ENCODE measurements around the gene TBK1. TPM values are rescaled to one million over a fixed set of nuclear protein-coding genes. Genes with fewer than 3 reads are reported as not detected.
"Not testable (repeated sequence)": the region's sequence is repeated elsewhere in the genome, so short reads cannot be mapped to it uniquely, and the experiment has no call there.

TBK1 gene
- total and polyA plus RNA-seq, 4 donors, result 10.9 to 32.8 (median 22.5) TPM

- Histone ChIP-seq H3K27ac (ENCODE audit: low read depth in 1 of 2, low read length in 2 of 2) (no peak overlapping the region), H3K4me3 (ENCODE audit: low read length in 2 of 2) (no peak overlapping the region), H3K36me3 (ENCODE audit: control insufficient read depth in 1 of 2, insufficient read depth in 2 of 2, low read length in 1 of 2) (no peaks in the 10 kb centered on the region), H3K27me3 (ENCODE audit: control insufficient read depth in 1 of 2, insufficient read depth in 2 of 2, low read length in 1 of 2) (no peaks in the 10 kb centered on the region), H3K9me3 (ENCODE audit: control insufficient read depth, low read length) (no peaks in the 10 kb centered on the region), H3K4me1 (ENCODE audit: control insufficient read depth in 1 of 2, insufficient read depth in 2 of 2, low read length in 2 of 2) (no peaks in the 10 kb centered on the region)
- WGBS, 2 donors, result 64 to 68% methylated on average over 4 of the region's 4 CpGs
- no peak for ATAC-seq (ENCODE audit: low FRiP score)
- no peak for DNase-seq
- intact Hi-C loops (cut with DNase I), result no loop called here
Observed at GRCh38 chr12:64522807-64523206, 70.9 kb downstream of the TBK1 start.

GRCh38 chr12:64523565-64524444, 71.9 kb downstream of the TBK1 start:
- intact Hi-C loops (cut with DNase I), result not testable (repeated sequence)

GRCh38 chr12:64525461-64526160, 73.7 kb downstream of the TBK1 start:
- Histone ChIP-seq H3K4me1 (ENCODE audit: control insufficient read depth in 1 of 2, insufficient read depth in 2 of 2, low read length in 2 of 2) (no peaks in the 10 kb centered on the region), H3K4me3 (ENCODE audit: low read length in 2 of 2) (no peak overlapping the region), H3K27me3 (ENCODE audit: control insufficient read depth in 1 of 2, insufficient read depth in 2 of 2, low read length in 1 of 2) (no peaks in the 10 kb centered on the region), H3K27ac (ENCODE audit: low read depth in 1 of 2, low read length in 2 of 2) (no peak overlapping the region), H3K9me3 (ENCODE audit: control insufficient read depth, low read length) (no peaks in the 10 kb centered on the region), H3K36me3 (ENCODE audit: control insufficient read depth in 1 of 2, insufficient read depth in 2 of 2, low read length in 1 of 2) (no peaks in the 10 kb centered on the region)
- 87 to 90% methylated on average over 11 of the region's 11 CpGs for WGBS, 2 donors
- no peak for ATAC-seq (ENCODE audit: low FRiP score)
- intact Hi-C loops (cut with DNase I), result no loop called here
- no peak for DNase-seq

More at GRCh38 chr12:64523565-64524444, 71.9 kb downstream of the TBK1 start:
- H3K36me3 ChIP-seq (ENCODE audit: control insufficient read depth in 1 of 2, insufficient read depth in 2 of 2, low read length in 1 of 2); H3K4me1 ChIP-seq (ENCODE audit: control insufficient read depth in 1 of 2, insufficient read depth in 2 of 2, low read length in 2 of 2); H3K9me3 ChIP-seq (ENCODE audit: control insufficient read depth, low read length); H3K27ac ChIP-seq (ENCODE audit: low read depth in 1 of 2, low read length in 2 of 2); ATAC-seq (ENCODE audit: low FRiP score); DNase-seq; H3K4me3 ChIP-seq (ENCODE audit: low read length in 2 of 2); H3K27me3 ChIP-seq (ENCODE audit: control insufficient read depth in 1 of 2, insufficient read depth in 2 of 2, low read length in 1 of 2): not testable (repeated sequence)
- WGBS, 2 donors, result 88 to 94% methylated on average over 11 of the region's 11 CpGs

GRCh38 chr12:64526859-64527258, 74.9 kb downstream of the TBK1 start:
- Histone ChIP-seq H3K36me3 (ENCODE audit: control insufficient read depth in 1 of 2, insufficient read depth in 2 of 2, low read length in 1 of 2) (no peaks in the 10 kb centered on the region), H3K4me1 (ENCODE audit: control insufficient read depth in 1 of 2, insufficient read depth in 2 of 2, low read length in 2 of 2) (no peaks in the 10 kb centered on the region), H3K27ac (ENCODE audit: low read depth in 1 of 2, low read length in 2 of 2) (no peak overlapping the region), H3K4me3 (ENCODE audit: low read length in 2 of 2) (no peak overlapping the region), H3K27me3 (ENCODE audit: control insufficient read depth in 1 of 2, insufficient read depth in 2 of 2, low read length in 1 of 2) (no peaks in the 10 kb centered on the region), H3K9me3 (ENCODE audit: control insufficient read depth, low read length) (no peaks in the 10 kb centered on the region)
- DNase-seq (no peak), ATAC-seq (ENCODE audit: low FRiP score) (no peak)
- intact Hi-C loops (cut with DNase I), result no loop called here
- 19 to 36% methylated on average over 2 of the region's 2 CpGs for WGBS, 2 donors

- 71 to 82% methylated on average over 8 of the region's 8 CpGs for WGBS, 2 donors
- no peaks in the 10 kb centered on the region for H3K27me3 ChIP-seq (ENCODE audit: control insufficient read depth in 1 of 2, insufficient read depth in 2 of 2, low read length in 1 of 2)
- H3K9me3 ChIP-seq (ENCODE audit: control insufficient read depth, low read length), result no peaks in the 10 kb centered on the region
- H3K27ac ChIP-seq (ENCODE audit: low read depth in 1 of 2, low read length in 2 of 2), result no peak overlapping the region
- ATAC-seq (ENCODE audit: low FRiP score) (no peak), DNase-seq (no peak)
- no peaks in the 10 kb centered on the region for H3K36me3 ChIP-seq (ENCODE audit: control insufficient read depth in 1 of 2, insufficient read depth in 2 of 2, low read length in 1 of 2)
- no peaks in the 10 kb centered on the region for H3K4me1 ChIP-seq (ENCODE audit: control insufficient read depth in 1 of 2, insufficient read depth in 2 of 2, low read length in 2 of 2)
- intact Hi-C loops (cut with DNase I), result no loop called here
- H3K4me3 ChIP-seq (ENCODE audit: low read length in 2 of 2), result no peak overlapping the region
Observed at GRCh38 chr12:64528616-64529015, 76.7 kb downstream of the TBK1 start.

- intact Hi-C loops (cut with DNase I), result no loop called here
- no peak for ATAC-seq (ENCODE audit: low FRiP score)
- WGBS, 2 donors, result 76 to 82% methylated on average over 2 of the region's 2 CpGs
Observed at GRCh38 chr12:64530566-64530965, 78.6 kb downstream of the TBK1 start.

GRCh38 chr12:64531665-64532334, 79.9 kb downstream of the TBK1 start:
- H3K27ac ChIP-seq (ENCODE audit: low read depth in 1 of 2, low read length in 2 of 2), result no peak overlapping the region
- WGBS, 2 donors, result 48 to 61% methylated on average over 10 of the region's 10 CpGs
- ATAC-seq (ENCODE audit: low FRiP score) (no peak), DNase-seq (no peak)
- intact Hi-C loops (cut with DNase I), result no loop called here
- no peaks in the 10 kb centered on the region for H3K36me3 ChIP-seq (ENCODE audit: control insufficient read depth in 1 of 2, insufficient read depth in 2 of 2, low read length in 1 of 2)
- no peaks in the 10 kb centered on the region for H3K4me1 ChIP-seq (ENCODE audit: control insufficient read depth in 1 of 2, insufficient read depth in 2 of 2, low read length in 2 of 2)
- no peaks in the 10 kb centered on the region for H3K27me3 ChIP-seq (ENCODE audit: control insufficient read depth in 1 of 2, insufficient read depth in 2 of 2, low read length in 1 of 2)
- no peak overlapping the region for H3K4me3 ChIP-seq (ENCODE audit: low read length in 2 of 2)
- H3K9me3 ChIP-seq (ENCODE audit: control insufficient read depth, low read length), result no peaks in the 10 kb centered on the region

More at GRCh38 chr12:64530566-64530965, 78.6 kb downstream of the TBK1 start:
- H3K9me3 ChIP-seq (ENCODE audit: control insufficient read depth, low read length), result no peaks in the 10 kb centered on the region
- H3K4me3 ChIP-seq (ENCODE audit: low read length in 2 of 2), result no peak overlapping the region
- no peak overlapping the region for H3K27ac ChIP-seq (ENCODE audit: low read depth in 1 of 2, low read length in 2 of 2)
- no peaks in the 10 kb centered on the region for H3K36me3 ChIP-seq (ENCODE audit: control insufficient read depth in 1 of 2, insufficient read depth in 2 of 2, low read length in 1 of 2)
- H3K27me3 ChIP-seq (ENCODE audit: control insufficient read depth in 1 of 2, insufficient read depth in 2 of 2, low read length in 1 of 2), result no peaks in the 10 kb centered on the region
- no peaks in the 10 kb centered on the region for H3K4me1 ChIP-seq (ENCODE audit: control insufficient read depth in 1 of 2, insufficient read depth in 2 of 2, low read length in 2 of 2)
- DNase-seq, result no peak

GRCh38 chr12:64532734-64533351, 80.9 kb downstream of the TBK1 start:
- H3K4me1 ChIP-seq (ENCODE audit: control insufficient read depth in 1 of 2, insufficient read depth in 2 of 2, low read length in 2 of 2), result no peaks in the 10 kb centered on the region
- H3K9me3 ChIP-seq (ENCODE audit: control insufficient read depth, low read length), result no peaks in the 10 kb centered on the region
- 91 to 96% methylated on average over 11 of the region's 11 CpGs for WGBS, 2 donors
- intact Hi-C loops (cut with DNase I), result no loop called here
- no peak for DNase-seq
- H3K4me3 ChIP-seq (ENCODE audit: low read length in 2 of 2), result no peak overlapping the region
- H3K27ac ChIP-seq (ENCODE audit: low read depth in 1 of 2, low read length in 2 of 2), result no peak overlapping the region
- H3K27me3 ChIP-seq (ENCODE audit: control insufficient read depth in 1 of 2, insufficient read depth in 2 of 2, low read length in 1 of 2), result no peaks in the 10 kb centered on the region
- H3K36me3 ChIP-seq (ENCODE audit: control insufficient read depth in 1 of 2, insufficient read depth in 2 of 2, low read length in 1 of 2), result no peaks in the 10 kb centered on the region
- ATAC-seq (ENCODE audit: low FRiP score), result no peak
